ENCODE measurements around the gene DLG2. TPM values are rescaled to one million over a fixed set of nuclear protein-coding genes. Genes with fewer than 3 reads are reported as not detected.

Gene DLG2
- total and polyA plus RNA-seq, 4 donors, result 0.30 to 5.5 (median 0.68) TPM

DNA sequence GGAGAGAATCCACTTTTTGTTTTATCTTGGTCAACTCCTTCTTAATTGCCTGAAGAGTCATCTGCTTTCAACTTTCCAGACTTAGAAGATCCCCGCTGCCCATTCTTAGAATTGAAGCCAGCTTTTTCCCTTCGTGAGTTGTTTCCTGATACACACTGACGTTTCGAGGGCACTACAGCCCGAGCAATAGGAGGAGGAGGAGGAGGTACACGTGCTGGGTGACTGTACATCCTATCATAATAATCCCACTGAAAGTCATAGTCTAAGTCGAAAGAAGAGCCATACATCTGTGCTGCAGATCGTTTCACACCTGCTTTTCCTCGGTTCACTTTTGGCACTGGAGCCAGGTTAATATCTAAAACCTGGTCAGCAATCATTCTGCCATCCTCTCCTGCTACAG, 606.1 kb downstream of the DLG2 start:
- 76% methylated on average over 9 of the region's 9 CpGs for WGBS
- DNase-seq (ENCODE audit: low spot score), result no peak
- no peak for TF ChIP-seq YY1 (IDR thresholded peaks at IDR 0.05)
- no peak for TF ChIP-seq HNF4A (conservative IDR thresholded peaks at IDR 0.05)
- no peak for TF ChIP-seq GABPA (IDR thresholded peaks at IDR 0.05 in 1 of 2, conservative IDR thresholded peaks at IDR 0.05 in 1 of 2)
- TF ChIP-seq, protein P1, sequence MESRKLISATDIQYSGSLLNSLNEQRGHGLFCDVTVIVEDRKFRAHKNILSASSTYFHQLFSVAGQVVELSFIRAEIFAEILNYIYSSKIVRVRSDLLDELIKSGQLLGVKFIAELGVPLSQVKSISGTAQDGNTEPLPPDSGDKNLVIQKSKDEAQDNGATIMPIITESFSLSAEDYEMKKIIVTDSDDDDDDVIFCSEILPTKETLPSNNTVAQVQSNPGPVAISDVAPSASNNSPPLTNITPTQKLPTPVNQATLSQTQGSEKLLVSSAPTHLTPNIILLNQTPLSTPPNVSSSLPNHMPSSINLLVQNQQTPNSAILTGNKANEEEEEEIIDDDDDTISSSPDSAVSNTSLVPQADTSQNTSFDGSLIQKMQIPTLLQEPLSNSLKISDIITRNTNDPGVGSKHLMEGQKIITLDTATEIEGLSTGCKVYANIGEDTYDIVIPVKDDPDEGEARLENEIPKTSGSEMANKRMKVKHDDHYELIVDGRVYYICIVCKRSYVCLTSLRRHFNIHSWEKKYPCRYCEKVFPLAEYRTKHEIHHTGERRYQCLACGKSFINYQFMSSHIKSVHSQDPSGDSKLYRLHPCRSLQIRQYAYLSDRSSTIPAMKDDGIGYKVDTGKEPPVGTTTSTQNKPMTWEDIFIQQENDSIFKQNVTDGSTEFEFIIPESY (IDR thresholded peaks at IDR 0.05), result no peak
- TF ChIP-seq, protein P2, sequence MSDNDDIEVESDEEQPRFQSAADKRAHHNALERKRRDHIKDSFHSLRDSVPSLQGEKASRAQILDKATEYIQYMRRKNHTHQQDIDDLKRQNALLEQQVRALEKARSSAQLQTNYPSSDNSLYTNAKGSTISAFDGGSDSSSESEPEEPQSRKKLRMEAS (IDR thresholded peaks at IDR 0.05), result no peak
- no peak for TF ChIP-seq RAD21 (IDR thresholded peaks at IDR 0.05)
- TF ChIP-seq EGR1 (IDR thresholded peaks at IDR 0.05; ENCODE audit: low read depth in 2 of 2), result no peak
- no peak for TF ChIP-seq NR2F2 (IDR thresholded peaks at IDR 0.05)
- no peak for TF ChIP-seq FOXA2 (IDR thresholded peaks at IDR 0.05)
- TF ChIP-seq TAF1 (conservative IDR thresholded peaks at IDR 0.05), result no peak
- TF ChIP-seq JUND (IDR thresholded peaks at IDR 0.05), result no peak
- no peak for TF ChIP-seq SP1 (IDR thresholded peaks at IDR 0.05)
- TF ChIP-seq, protein P3, sequence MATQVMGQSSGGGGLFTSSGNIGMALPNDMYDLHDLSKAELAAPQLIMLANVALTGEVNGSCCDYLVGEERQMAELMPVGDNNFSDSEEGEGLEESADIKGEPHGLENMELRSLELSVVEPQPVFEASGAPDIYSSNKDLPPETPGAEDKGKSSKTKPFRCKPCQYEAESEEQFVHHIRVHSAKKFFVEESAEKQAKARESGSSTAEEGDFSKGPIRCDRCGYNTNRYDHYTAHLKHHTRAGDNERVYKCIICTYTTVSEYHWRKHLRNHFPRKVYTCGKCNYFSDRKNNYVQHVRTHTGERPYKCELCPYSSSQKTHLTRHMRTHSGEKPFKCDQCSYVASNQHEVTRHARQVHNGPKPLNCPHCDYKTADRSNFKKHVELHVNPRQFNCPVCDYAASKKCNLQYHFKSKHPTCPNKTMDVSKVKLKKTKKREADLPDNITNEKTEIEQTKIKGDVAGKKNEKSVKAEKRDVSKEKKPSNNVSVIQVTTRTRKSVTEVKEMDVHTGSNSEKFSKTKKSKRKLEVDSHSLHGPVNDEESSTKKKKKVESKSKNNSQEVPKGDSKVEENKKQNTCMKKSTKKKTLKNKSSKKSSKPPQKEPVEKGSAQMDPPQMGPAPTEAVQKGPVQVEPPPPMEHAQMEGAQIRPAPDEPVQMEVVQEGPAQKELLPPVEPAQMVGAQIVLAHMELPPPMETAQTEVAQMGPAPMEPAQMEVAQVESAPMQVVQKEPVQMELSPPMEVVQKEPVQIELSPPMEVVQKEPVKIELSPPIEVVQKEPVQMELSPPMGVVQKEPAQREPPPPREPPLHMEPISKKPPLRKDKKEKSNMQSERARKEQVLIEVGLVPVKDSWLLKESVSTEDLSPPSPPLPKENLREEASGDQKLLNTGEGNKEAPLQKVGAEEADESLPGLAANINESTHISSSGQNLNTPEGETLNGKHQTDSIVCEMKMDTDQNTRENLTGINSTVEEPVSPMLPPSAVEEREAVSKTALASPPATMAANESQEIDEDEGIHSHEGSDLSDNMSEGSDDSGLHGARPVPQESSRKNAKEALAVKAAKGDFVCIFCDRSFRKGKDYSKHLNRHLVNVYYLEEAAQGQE (IDR thresholded peaks at IDR 0.05), result no peak
- TF ChIP-seq FOXA1 (IDR thresholded peaks at IDR 0.05), result no peak
- TF ChIP-seq HNF4G (IDR thresholded peaks at IDR 0.05), result no peak
- TF ChIP-seq, protein P4, sequence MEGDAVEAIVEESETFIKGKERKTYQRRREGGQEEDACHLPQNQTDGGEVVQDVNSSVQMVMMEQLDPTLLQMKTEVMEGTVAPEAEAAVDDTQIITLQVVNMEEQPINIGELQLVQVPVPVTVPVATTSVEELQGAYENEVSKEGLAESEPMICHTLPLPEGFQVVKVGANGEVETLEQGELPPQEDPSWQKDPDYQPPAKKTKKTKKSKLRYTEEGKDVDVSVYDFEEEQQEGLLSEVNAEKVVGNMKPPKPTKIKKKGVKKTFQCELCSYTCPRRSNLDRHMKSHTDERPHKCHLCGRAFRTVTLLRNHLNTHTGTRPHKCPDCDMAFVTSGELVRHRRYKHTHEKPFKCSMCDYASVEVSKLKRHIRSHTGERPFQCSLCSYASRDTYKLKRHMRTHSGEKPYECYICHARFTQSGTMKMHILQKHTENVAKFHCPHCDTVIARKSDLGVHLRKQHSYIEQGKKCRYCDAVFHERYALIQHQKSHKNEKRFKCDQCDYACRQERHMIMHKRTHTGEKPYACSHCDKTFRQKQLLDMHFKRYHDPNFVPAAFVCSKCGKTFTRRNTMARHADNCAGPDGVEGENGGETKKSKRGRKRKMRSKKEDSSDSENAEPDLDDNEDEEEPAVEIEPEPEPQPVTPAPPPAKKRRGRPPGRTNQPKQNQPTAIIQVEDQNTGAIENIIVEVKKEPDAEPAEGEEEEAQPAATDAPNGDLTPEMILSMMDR (IDR thresholded peaks at IDR 0.05; ENCODE audit: low read depth, low read length, missing input control), result no peak
- TF ChIP-seq, protein P5, sequence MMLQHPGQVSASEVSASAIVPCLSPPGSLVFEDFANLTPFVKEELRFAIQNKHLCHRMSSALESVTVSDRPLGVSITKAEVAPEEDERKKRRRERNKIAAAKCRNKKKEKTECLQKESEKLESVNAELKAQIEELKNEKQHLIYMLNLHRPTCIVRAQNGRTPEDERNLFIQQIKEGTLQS (IDR thresholded peaks at IDR 0.05), result no peak
- no peak for TF ChIP-seq RXRA (IDR thresholded peaks at IDR 0.05)
- Histone ChIP-seq H3K27ac (ENCODE audit: low read depth in 1 of 2, low read length in 2 of 2) (no peak overlapping the region), H3K4me1 (ENCODE audit: control insufficient read depth in 4 of 4, insufficient read depth in 4 of 4, low read length in 3 of 4) (no peaks in the 10 kb centered on the region), H3K9me3 (ENCODE audit: control insufficient read depth in 4 of 4, low read length in 3 of 4) (no peaks in the 10 kb centered on the region), H3K27me3 (ENCODE audit: control insufficient read depth in 4 of 4, insufficient read depth in 4 of 4, low read length in 3 of 4) (no peaks in the 10 kb centered on the region), H3K36me3 (ENCODE audit: control insufficient read depth in 4 of 4, insufficient read depth in 3 of 4, low read depth in 1 of 4, low read length in 3 of 4) (no peaks in the 10 kb centered on the region), H3K4me3 (ENCODE audit: low read depth in 1 of 3, low read length in 3 of 3) (no peak overlapping the region), H3K9ac (ENCODE audit: low read depth in 1 of 2, low read length in 2 of 2) (no peak overlapping the region)
